Ovary (tissue), 9 donors: ENCODE data around the gene C19orf12. TPM values are rescaled to one million over a fixed set of nuclear protein-coding genes. Genes with fewer than 3 reads are reported as not detected.
"Not testable (repeated sequence)": the region's sequence is repeated elsewhere in the genome, so short reads cannot be mapped to it uniquely, and the experiment has no call there.

Source experiments
- DNase-seq, 5 donors: peaks; one replicate each; pipeline ENCODE4 v3.0.0-alpha.2; 2019 to 2020
- H3K27ac ChIP-seq, 2 donors: fragments of 200-600 bp; one replicate each; pipeline versions ENCODE4 v1.5.1 to v1.8.0; 2019 to 2022
- H3K27me3 ChIP-seq: fragments of 200-600 bp; one replicate; pipeline ENCODE4 v1.8.0; 2022
- H3K36me3 ChIP-seq: fragments of 200-600 bp; sonication (generic); one replicate; pipeline ENCODE4 v1.5.1; 2019
- H3K4me1 ChIP-seq: one replicate; pipeline ENCODE4 v1.8.1; 2013; ENCODE audit warnings: mild to moderate bottlenecking, moderate library complexity; ENCODE audit not compliant: insufficient read depth
- H3K4me3 ChIP-seq: fragments of 200-600 bp; sonication (generic); one replicate; pipeline ENCODE4 v1.5.1; 2017
- H3K9me3 ChIP-seq, 2 donors: fragments of 200-600 bp in 1 of 2; sonication (generic) in 1 of 2; one replicate each; pipeline versions ENCODE4 v1.5.1 to v1.8.1; 2013 to 2019; ENCODE audit warnings: mild to moderate bottlenecking in 1 of 2, moderate library complexity in 1 of 2
- EP300 ChIP-seq: sonication (generic); formaldehyde crosslinking; IDR thresholded peaks from one replicate; pipeline ENCODE4 v1.6.1; 2017; ENCODE audit warnings: antibody characterized with exemption
- POLR2A ChIP-seq: fragments of 450-650 bp; IDR thresholded peaks from one replicate; pipeline ENCODE4 v1.6.1; 2017; ENCODE audit warnings: antibody characterized with exemption, mild to moderate bottlenecking, moderate library complexity
- whole genome bisulfite sequencing, 3 donors: extraction: QIAGEN DNeasy Blood & Tissue Kit in 1 of 3; methylation state at CpG; one replicate each; pipeline versions ENCODE4 v1.1.5 to v1.1.7; 2013 to 2017; 5-methylcytosine and 5-hydroxymethylcytosine counted together
- intact Hi-C, 4 donors: fragments of 100-400 bp; cut with DNase I; formaldehyde crosslinking; loops; one replicate each; pipeline versions ENCODE4 v1.11.0 to v1.15.1; 2022 to 2023
- polyA plus RNA-seq, 2 donors: library from polyadenylated mRNA; stranded (reverse); fragments of 200-250 nt in 1 of 2; fragments of 350-450 nt in 1 of 2; fragmentation: Illumina TruSeq in 1 of 2; extraction: RNeasy Lipid Tissue Mini Kit (QIAGEN cat#74804) in 1 of 2; gene quantifications; one replicate each; pipeline ENCODE4 v1.2.3, GENCODE V29; 2013 to 2014
- total RNA-seq, 7 donors: library from RNA; depleted of rRNA in 2 of 7; stranded (reverse); fragments of >200 nt in 2 of 7; fragmentation: NEBNext Ultra II Directional in 3 of 7; extraction: Animal tissue kit (Norgen Biotek cat#: 25700) in 3 of 7; gene quantifications; one replicate each; pipeline versions ENCODE4 v1.1.0 to v1.2.4, GENCODE V29; 2016 to 2023
- TF ChIP-seq, protein P1 (sequence below), 3 donors: fragments of 450-650 bp in 2 of 3; fragments of 200-600 bp in 1 of 3; IDR thresholded peaks; one replicate each; pipeline versions ENCODE4 v1.5.1 to v1.8.0; 2016 to 2022; ENCODE audit warnings: antibody characterized with exemption in 3 of 3, mild to moderate bottlenecking in 1 of 3
- donor health status: DM: no; HTN: no; CAD: no; lungs with moderate emphysema.
- donor health status: DM: no; HTN: no; CAD: no.
- donor health status: Bipolar disorder and iron deficiency.
- donor health status: DM: yes; HTN: yes; CAD: no.
- donor health status: DM: no; HTN: no; CAD: no.
- donor health status: DM: yes; HTN: yes; CAD: no.

Gene C19orf12
- total and polyA plus RNA-seq, 9 donors: 15.6 to 33.6 (median 24.1) TPM

DNA sequence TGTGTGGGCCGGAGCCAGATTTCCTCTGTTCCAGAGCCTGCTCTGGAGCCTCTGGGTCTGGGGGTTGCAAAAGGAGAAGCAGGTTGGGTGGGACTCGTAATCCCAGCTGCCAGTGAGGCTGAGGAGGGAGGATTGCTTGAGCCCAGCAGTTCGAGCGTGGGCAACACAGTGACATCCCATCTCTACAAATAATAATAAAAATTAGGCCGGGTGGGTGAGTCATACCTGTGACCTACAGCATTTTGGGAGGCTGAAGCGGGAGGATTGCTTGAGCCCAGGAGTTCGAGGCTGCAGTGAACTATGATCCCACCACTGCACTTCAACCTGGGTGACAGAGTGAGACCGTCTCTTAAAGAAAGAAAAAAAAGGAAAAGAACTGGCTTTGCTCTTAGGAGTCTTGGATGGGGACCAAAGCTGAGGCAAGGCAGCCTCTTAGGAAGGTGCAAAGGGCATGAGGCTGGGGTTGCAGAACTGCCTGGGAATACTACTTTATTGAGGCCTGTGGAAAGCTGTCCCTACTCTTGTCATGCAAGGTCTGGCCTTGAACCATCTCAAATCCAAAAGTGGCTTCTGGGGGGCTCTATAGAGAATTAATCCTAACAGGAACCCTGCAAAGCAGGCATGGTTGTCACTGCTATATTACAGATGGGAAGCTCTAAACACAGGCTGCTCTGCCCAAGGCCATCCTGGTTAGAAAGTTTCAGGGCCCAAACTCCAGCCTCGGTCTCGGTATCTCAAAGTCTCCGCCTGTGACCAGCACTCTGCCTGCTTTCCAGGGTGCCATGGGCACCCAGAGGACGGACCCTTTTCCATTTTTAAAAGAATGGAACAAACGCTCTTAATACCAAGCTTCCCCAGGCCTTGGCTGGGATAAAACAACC, 880 bp upstream of the C19orf12 start:
- Histone ChIP-seq H3K36me3 (no peaks in the 10 kb centered on the region), H3K9me3 (no peaks in the 10 kb centered on the region), H3K4me1 (peaks cover 2% of the 10 kb centered on the region), H3K4me3 (peak overlapping the region; percentile 97), H3K27me3 (no peaks in the 10 kb centered on the region), H3K27ac (peak overlapping the region; percentile 86 to 94)
- no peak for DNase-seq
- TF ChIP-seq POLR2A: no peak
- 14 to 26% (median 17%) methylated on average over 13 of the region's 13 CpGs for WGBS, 3 donors
- intact Hi-C loops: loop anchor here (1.0 to 2.0 kb wide), 3 partner anchors 105 to 109 kb away; partner anchors contain the start of gene POP4 (in 1 of the 4)

DNA sequence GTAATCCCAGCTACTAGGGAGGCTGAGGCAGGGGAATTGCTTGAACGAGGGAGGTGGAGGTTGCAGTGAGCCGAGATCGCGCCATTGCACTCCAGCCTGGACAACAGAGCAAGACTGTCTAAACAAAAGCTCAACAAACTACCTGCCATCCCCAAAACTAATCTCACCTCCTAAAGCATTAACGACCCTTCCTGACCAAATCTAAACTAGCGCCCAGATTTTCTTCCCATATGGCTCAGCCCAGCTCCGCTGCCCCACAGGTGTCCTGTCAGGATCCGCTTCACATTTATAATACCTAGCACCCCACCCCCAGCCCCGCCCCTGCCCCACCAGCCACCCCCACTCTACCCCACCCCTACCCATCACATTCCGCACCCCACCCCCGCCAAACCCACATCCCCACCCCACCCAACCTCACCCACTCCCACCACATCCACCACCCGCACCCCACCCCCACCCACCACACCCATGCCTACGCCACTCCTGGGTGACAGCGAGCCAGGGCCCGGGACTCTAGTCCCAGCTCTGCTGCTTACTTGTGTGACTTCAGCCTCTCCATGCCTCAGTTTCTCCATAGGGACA, 599 bp downstream of the C19orf12 start:
- intact Hi-C loops: no loop called here
- WGBS, 3 donors: 8 to 22% (median 8%) methylated on average over 11 to 15 of the region's 15 CpGs

DNA sequence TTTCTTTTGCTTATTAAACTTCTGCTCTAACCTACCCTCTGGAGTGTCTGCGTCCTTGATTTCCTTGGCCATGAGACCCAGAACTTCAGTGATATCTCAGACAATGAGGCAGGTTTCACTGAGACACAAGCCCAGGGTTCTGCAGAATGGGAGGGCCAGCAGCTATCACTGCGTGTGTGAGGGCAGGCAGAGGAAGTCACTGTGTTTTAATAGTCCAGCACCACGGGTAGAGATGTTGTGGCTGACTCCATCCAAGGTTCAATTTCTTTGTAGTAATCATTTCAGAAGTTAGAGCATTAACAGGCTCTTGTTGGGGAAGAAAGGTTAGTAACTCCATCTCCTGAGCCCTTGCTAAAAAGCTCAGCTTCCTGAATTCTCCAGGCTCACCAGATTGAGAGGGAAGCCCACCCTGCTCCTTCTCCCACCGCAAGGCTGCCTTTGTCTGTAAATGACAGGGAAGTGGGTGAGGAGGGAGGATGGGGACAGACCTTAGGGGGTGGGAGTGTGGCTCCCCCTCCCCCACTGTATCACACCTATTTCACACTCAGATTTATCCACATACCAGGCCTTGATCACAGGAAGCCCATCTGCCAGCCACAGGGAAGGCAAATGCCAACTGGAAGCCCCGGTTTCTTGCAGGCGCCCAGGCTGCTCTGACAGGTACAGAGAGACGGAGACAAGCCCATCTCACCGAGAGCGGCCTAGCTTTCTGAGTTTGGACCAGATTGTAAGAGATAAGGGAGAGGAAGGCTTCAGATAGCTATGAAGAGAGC, 2.1 kb downstream of the C19orf12 start:
- intact Hi-C loops: no loop called here
- DNase-seq: peak in 2 of 5 donors; percentile 11 to 27

More for the DNA sequence above, 599 bp downstream of the C19orf12 start:
- Histone ChIP-seq H3K9me3 (no peaks in the 10 kb centered on the region), H3K36me3 (no peaks in the 10 kb centered on the region), H3K27me3 (no peaks in the 10 kb centered on the region), H3K4me3 (peak overlapping the region; percentile 97), H3K27ac (peak overlapping the region; percentile 86 to 94), H3K4me1 (peaks cover 2% of the 10 kb centered on the region)
- no peak for DNase-seq
- TF ChIP-seq, protein P1, sequence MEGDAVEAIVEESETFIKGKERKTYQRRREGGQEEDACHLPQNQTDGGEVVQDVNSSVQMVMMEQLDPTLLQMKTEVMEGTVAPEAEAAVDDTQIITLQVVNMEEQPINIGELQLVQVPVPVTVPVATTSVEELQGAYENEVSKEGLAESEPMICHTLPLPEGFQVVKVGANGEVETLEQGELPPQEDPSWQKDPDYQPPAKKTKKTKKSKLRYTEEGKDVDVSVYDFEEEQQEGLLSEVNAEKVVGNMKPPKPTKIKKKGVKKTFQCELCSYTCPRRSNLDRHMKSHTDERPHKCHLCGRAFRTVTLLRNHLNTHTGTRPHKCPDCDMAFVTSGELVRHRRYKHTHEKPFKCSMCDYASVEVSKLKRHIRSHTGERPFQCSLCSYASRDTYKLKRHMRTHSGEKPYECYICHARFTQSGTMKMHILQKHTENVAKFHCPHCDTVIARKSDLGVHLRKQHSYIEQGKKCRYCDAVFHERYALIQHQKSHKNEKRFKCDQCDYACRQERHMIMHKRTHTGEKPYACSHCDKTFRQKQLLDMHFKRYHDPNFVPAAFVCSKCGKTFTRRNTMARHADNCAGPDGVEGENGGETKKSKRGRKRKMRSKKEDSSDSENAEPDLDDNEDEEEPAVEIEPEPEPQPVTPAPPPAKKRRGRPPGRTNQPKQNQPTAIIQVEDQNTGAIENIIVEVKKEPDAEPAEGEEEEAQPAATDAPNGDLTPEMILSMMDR (IDR thresholded peaks at IDR 0.05): no peak
- no peak for TF ChIP-seq EP300
- no peak for TF ChIP-seq POLR2A

DNA sequence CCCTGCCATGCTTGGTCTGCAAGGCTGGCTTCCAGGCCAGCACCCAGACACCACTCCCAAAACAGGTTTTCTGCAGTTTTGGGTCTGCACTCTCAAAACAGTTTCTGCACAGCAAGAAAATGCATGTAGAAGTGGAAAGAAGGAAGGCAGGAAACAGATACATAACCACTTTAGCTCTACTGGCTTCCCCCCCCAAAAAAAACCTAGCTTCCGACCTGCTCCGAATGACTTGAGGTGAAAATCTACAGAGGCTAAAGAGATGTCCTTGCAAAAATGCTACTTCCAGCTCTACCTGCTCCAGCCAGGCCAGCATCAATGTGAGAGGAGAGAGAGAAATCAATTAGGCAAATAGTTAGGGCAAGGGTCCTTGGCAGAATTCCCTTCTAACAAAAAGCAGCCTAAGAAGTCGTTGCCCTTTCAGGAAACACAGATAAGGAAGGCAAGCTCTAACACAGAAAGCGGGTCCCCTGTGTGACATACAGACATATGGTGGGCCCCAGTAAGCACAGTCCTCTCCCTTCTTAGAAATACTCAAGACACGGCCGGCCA, 3.4 kb downstream of the C19orf12 start:
- TF ChIP-seq, protein P1 (IDR thresholded peaks at IDR 0.05): no peak
- no peak for TF ChIP-seq POLR2A
- TF ChIP-seq EP300: no peak
- Histone ChIP-seq H3K36me3 (no peaks in the 10 kb centered on the region), H3K4me1 (peaks cover 2% of the 10 kb centered on the region), H3K27ac (no peak overlapping the region), H3K27me3 (no peaks in the 10 kb centered on the region), H3K9me3 (no peaks in the 10 kb centered on the region), H3K4me3 (no peak overlapping the region)
- no peak for DNase-seq
- WGBS, 3 donors: 78 to 85% (median 80%) methylated on average over 6 of the region's 6 CpGs
- intact Hi-C loops: no loop called here

More for the DNA sequence above, 2.1 kb downstream of the C19orf12 start:
- 73 to 79% (median 75%) methylated on average over 9 of the region's 9 CpGs for WGBS, 3 donors
- Histone ChIP-seq H3K9me3 (no peaks in the 10 kb centered on the region), H3K36me3 (no peaks in the 10 kb centered on the region), H3K27ac (no peak overlapping the region), H3K4me3 (no peak overlapping the region), H3K4me1 (peaks cover 2% of the 10 kb centered on the region), H3K27me3 (no peaks in the 10 kb centered on the region)
- no peak for TF ChIP-seq POLR2A
- TF ChIP-seq, protein P1 (IDR thresholded peaks at IDR 0.05): no peak
- TF ChIP-seq EP300: no peak

DNA sequence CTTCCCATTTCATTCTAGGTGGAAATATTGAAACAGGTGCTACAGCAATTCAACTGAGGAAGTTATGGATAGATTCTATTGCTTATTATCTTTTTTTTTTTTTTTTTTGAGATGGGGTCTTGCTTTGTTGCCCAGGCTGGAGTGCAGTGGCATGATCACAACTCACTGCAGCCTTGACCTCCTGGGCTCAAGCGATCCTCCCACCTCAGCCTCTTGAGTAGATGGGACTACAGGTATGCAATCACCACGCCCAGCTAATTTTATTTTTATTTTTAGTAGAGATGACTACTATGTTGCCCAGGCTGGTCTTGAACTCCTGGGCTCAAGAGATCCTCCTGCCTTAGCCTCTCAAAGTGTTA, 5.6 kb downstream of the C19orf12 start:
- DNase-seq: peak in 1 of 5 donors; percentile 3
- H3K9me3 ChIP-seq, H3K4me3 ChIP-seq, intact Hi-C loops, H3K4me1 ChIP-seq, H3K27me3 ChIP-seq, H3K36me3 ChIP-seq, H3K27ac ChIP-seq: not testable (repeated sequence)
- WGBS, 3 donors: 92 to 96% (median 93%) methylated on average over 2 of the region's 2 CpGs
